Activated T-helper 1 cell treated with anti-CD3 and anti-CD28 coated beads, Interleukin-12 subunit alpha, Interleukin-12 subunit beta, Interleukin-2, Interleukin-4 antibody, amounts not matched to agents 30 ng/mL and 10 ng/mL and 1 ng/mL, durations not matched to agents 14 hours and 24 hours and 36 hours (primary cell): ENCODE measurements around the gene PBX4. TPM values are rescaled to one million over a fixed set of nuclear protein-coding genes. Genes with fewer than 3 reads are reported as not detected.
A peak's percentile ranks its signal among the peaks of the same experiment; 100 is the strongest.

Experiments
- DNase-seq: peaks from one replicate; pipeline ENCODE4 v3.0.0; 2021; ENCODE audit warnings: low spot score
- H3K27ac Mint-ChIP-seq: one replicate; pipeline ENCODE4 v1.8.0; 2021; ENCODE audit warnings: mild to moderate bottlenecking, mixed read lengths
- H3K27me3 Mint-ChIP-seq: one replicate; pipeline ENCODE4 v1.8.0; 2022; ENCODE audit warnings: mild to moderate bottlenecking, moderate library complexity, mixed read lengths; ENCODE audit not compliant: insufficient read depth
- H3K36me3 Mint-ChIP-seq: one replicate; pipeline ENCODE4 v1.8.0; 2021; ENCODE audit warnings: low read depth, mixed read lengths
- H3K4me1 Mint-ChIP-seq: one replicate; pipeline ENCODE4 v1.8.0; 2021; ENCODE audit warnings: low read depth, mixed read lengths
- H3K4me3 Mint-ChIP-seq: one replicate; pipeline ENCODE4 v1.8.0; 2021; ENCODE audit warnings: mild to moderate bottlenecking, moderate library complexity, mixed read lengths
- H3K9me3 Mint-ChIP-seq: one replicate; pipeline ENCODE4 v1.8.0; 2021; ENCODE audit warnings: mixed read lengths
- intact Hi-C: fragments of 100-400 bp; cut with micrococcal nuclease; formaldehyde crosslinking; loops from one replicate; pipeline ENCODE4 v1.15.1; 2024
- total RNA-seq: library from RNA; stranded (reverse); gene quantifications from 2 replicates; pipeline ENCODE4 v1.2.3, GENCODE V29; 2022

The PBX4 gene
- total RNA-seq, 1 donor from 2014 or later: 29.6 TPM

- intact Hi-C loops: no loop called here
- DNase-seq: no peak
- Mint-ChIP-seq H3K27me3 (no peaks in the 10 kb centered on the region), H3K9me3 (no peaks in the 10 kb centered on the region), H3K4me3 (no peak overlapping the region), H3K4me1 (peaks cover 62% of the 10 kb centered on the region), H3K36me3 (peaks cover 41% of the 10 kb centered on the region), H3K27ac (peak overlapping the region; percentile 97)
Measured at GRCh38 chr19:19587771-19588170, 30.7 kb downstream of the PBX4 start.

- no peak overlapping the region for H3K27ac Mint-ChIP-seq
- peaks cover 25% of the 10 kb centered on the region for H3K36me3 Mint-ChIP-seq
Measured at GRCh38 chr19:19584356-19584755, 34.1 kb downstream of the PBX4 start.

GRCh38 chr19:19582471-19582870 is 36.0 kb downstream of the PBX4 start:
- DNase-seq: no peak
- H3K4me1 Mint-ChIP-seq: peaks cover 41% of the 10 kb centered on the region
- no peak overlapping the region for H3K4me3 Mint-ChIP-seq
- H3K36me3 Mint-ChIP-seq: peaks cover 17% of the 10 kb centered on the region
- H3K9me3 Mint-ChIP-seq: no peaks in the 10 kb centered on the region
- intact Hi-C loops: loop anchor here (5.0 kb wide), 1 partner anchor 35 kb away; the partner anchor contains the start of gene PBX4
- H3K27me3 Mint-ChIP-seq: no peaks in the 10 kb centered on the region
- peak overlapping the region; percentile 58 for H3K27ac Mint-ChIP-seq

More at GRCh38 chr19:19584356-19584755, 34.1 kb downstream of the PBX4 start:
- intact Hi-C loops: loop anchor here (5.0 kb wide), 1 partner anchor 33 kb away; the partner anchor contains the start of gene PBX4
- Mint-ChIP-seq H3K9me3 (no peaks in the 10 kb centered on the region), H3K4me3 (no peak overlapping the region), H3K4me1 (peaks cover 56% of the 10 kb centered on the region), H3K27me3 (no peaks in the 10 kb centered on the region)
- no peak for DNase-seq

- Mint-ChIP-seq H3K4me3 (no peak overlapping the region), H3K27ac (peak overlapping the region; percentile 74), H3K36me3 (peaks cover 17% of the 10 kb centered on the region), H3K27me3 (no peaks in the 10 kb centered on the region), H3K4me1 (peaks cover 39% of the 10 kb centered on the region), H3K9me3 (no peaks in the 10 kb centered on the region)
- no peak for DNase-seq
- intact Hi-C loops: loop anchor here (5.0 kb wide), 1 partner anchor 36 kb away; the partner anchor contains the start of gene PBX4
Measured at GRCh38 chr19:19581391-19581790, 37.1 kb downstream of the PBX4 start.

GRCh38 chr19:19580418-19580817 is 38.1 kb downstream of the PBX4 start:
- intact Hi-C loops: loop anchor here (5.0 kb wide), 1 partner anchor 37 kb away; the partner anchor contains the start of gene PBX4
- H3K36me3 Mint-ChIP-seq: peaks cover 17% of the 10 kb centered on the region
- H3K4me3 Mint-ChIP-seq: no peak overlapping the region
- peak overlapping the region; percentile 52 for H3K27ac Mint-ChIP-seq
- H3K9me3 Mint-ChIP-seq: no peaks in the 10 kb centered on the region
- no peak for DNase-seq
- H3K27me3 Mint-ChIP-seq: no peaks in the 10 kb centered on the region
- peaks cover 34% of the 10 kb centered on the region for H3K4me1 Mint-ChIP-seq

GRCh38 chr19:19579533-19580361 is 38.7 kb downstream of the PBX4 start:
- Mint-ChIP-seq H3K9me3 (no peaks in the 10 kb centered on the region), H3K27ac (peak overlapping the region; percentile 52), H3K36me3 (peaks cover 15% of the 10 kb centered on the region), H3K4me1 (peaks cover 33% of the 10 kb centered on the region), H3K27me3 (no peaks in the 10 kb centered on the region), H3K4me3 (no peak overlapping the region)
- no peak for DNase-seq
- intact Hi-C loops: loop anchor here (5.0 kb wide), 1 partner anchor 38 kb away; the partner anchor contains the start of gene PBX4

GRCh38 chr19:19578252-19578651 is 40.2 kb downstream of the PBX4 start:
- H3K36me3 Mint-ChIP-seq: peaks cover 13% of the 10 kb centered on the region
- peaks cover 33% of the 10 kb centered on the region for H3K4me1 Mint-ChIP-seq
- no peak overlapping the region for H3K4me3 Mint-ChIP-seq
- no peaks in the 10 kb centered on the region for H3K9me3 Mint-ChIP-seq
- DNase-seq: no peak
- intact Hi-C loops: no loop called here
- H3K27me3 Mint-ChIP-seq: no peaks in the 10 kb centered on the region
- H3K27ac Mint-ChIP-seq: no peak overlapping the region

- H3K36me3 Mint-ChIP-seq: peaks cover 19% of the 10 kb centered on the region
- intact Hi-C loops: no loop called here
- H3K27me3 Mint-ChIP-seq: no peaks in the 10 kb centered on the region
- H3K9me3 Mint-ChIP-seq: no peaks in the 10 kb centered on the region
- H3K4me3 Mint-ChIP-seq: no peak overlapping the region
- DNase-seq: no peak
- peak overlapping the region; percentile 24 for H3K27ac Mint-ChIP-seq
- peaks cover 12% of the 10 kb centered on the region for H3K4me1 Mint-ChIP-seq
Measured at GRCh38 chr19:19575411-19575810, 43.1 kb downstream of the PBX4 start.

GRCh38 chr19:19571071-19571786 is 47.3 kb downstream of the PBX4 start:
- Mint-ChIP-seq H3K27me3 (no peaks in the 10 kb centered on the region), H3K27ac (peak overlapping the region; percentile 1), H3K4me1 (peaks cover 10% of the 10 kb centered on the region), H3K36me3 (peaks cover 41% of the 10 kb centered on the region), H3K4me3 (no peak overlapping the region), H3K9me3 (no peaks in the 10 kb centered on the region)
- intact Hi-C loops: no loop called here
- no peak for DNase-seq

- Mint-ChIP-seq H3K4me1 (peaks cover 9% of the 10 kb centered on the region), H3K27ac (peak overlapping the region; percentile 1), H3K27me3 (no peaks in the 10 kb centered on the region), H3K9me3 (no peaks in the 10 kb centered on the region), H3K36me3 (peaks cover 41% of the 10 kb centered on the region), H3K4me3 (no peak overlapping the region)
- no peak for DNase-seq
- intact Hi-C loops: no loop called here
Measured at GRCh38 chr19:19570571-19570970, 47.9 kb downstream of the PBX4 start.

- Mint-ChIP-seq H3K9me3 (no peaks in the 10 kb centered on the region), H3K27ac (peak overlapping the region; percentile 84), H3K27me3 (no peaks in the 10 kb centered on the region), H3K4me3 (no peak overlapping the region), H3K4me1 (peaks cover 5% of the 10 kb centered on the region), H3K36me3 (peaks cover 51% of the 10 kb centered on the region)
- DNase-seq: no peak
- intact Hi-C loops: loop anchor here (2.0 kb wide), 1 partner anchor 22 kb away; no protein-coding TSS in a partner anchor
Measured at GRCh38 chr19:19568802-19569756, 49.4 kb downstream of the PBX4 start.

GRCh38 chr19:19567391-19567790 is 51.1 kb downstream of the PBX4 start:
- no peak overlapping the region for H3K4me3 Mint-ChIP-seq
- H3K27ac Mint-ChIP-seq: peak overlapping the region; percentile 80
- H3K27me3 Mint-ChIP-seq: no peaks in the 10 kb centered on the region
- DNase-seq: no peak
- peaks cover 55% of the 10 kb centered on the region for H3K36me3 Mint-ChIP-seq
- intact Hi-C loops: no loop called here
- peaks cover 5% of the 10 kb centered on the region for H3K4me1 Mint-ChIP-seq
- no peaks in the 10 kb centered on the region for H3K9me3 Mint-ChIP-seq
